ENCODE measurements around the gene PARP8. TPM values are rescaled to one million over a fixed set of nuclear protein-coding genes. Genes with fewer than 3 reads are reported as not detected.

The PARP8 gene
- total RNA-seq, 1 donor from 2014 or later: 48.4 TPM

DNA sequence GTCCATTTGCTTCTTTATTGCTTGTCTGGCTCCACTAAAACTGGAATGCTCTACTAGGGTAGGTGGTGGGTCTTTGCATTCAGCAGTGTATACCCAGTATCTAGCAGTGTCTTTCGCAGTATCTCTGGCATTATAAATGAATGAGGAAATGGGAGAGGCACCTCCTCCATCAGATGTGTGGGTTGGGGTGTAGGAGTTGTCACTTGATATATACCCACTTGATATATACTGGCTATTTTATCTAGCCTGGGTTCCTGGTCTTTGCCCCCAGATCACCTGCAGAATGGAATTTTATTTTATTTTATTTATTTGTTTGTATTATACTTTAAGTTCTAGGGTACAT is 208.5 kb downstream of the PARP8 start:
- H3K36me3 ChIP-seq: no peaks in the 10 kb centered on the region
- no peaks in the 10 kb centered on the region for H3K4me1 ChIP-seq
- H3K9me3 ChIP-seq: no peaks in the 10 kb centered on the region
- TF ChIP-seq CTCF (IDR thresholded peaks at IDR 0.05) (no peak), POLR2AphosphoS5 (IDR thresholded peaks at IDR 0.05; ENCODE audit: insufficient read depth in 1 of 2, low read depth in 1 of 2) (no peak), POLR2A (IDR thresholded peaks at IDR 0.05) (no peak)
- no peak for DNase-seq (ENCODE audit: extremely low spot score in 2 of 2)
- no peak overlapping the region for H3K4me3 ChIP-seq
- intact Hi-C loops (cut with DNase I): no loop called here
- no peak overlapping the region for H3K27ac ChIP-seq
- H3K27me3 ChIP-seq: no peaks in the 10 kb centered on the region

DNA sequence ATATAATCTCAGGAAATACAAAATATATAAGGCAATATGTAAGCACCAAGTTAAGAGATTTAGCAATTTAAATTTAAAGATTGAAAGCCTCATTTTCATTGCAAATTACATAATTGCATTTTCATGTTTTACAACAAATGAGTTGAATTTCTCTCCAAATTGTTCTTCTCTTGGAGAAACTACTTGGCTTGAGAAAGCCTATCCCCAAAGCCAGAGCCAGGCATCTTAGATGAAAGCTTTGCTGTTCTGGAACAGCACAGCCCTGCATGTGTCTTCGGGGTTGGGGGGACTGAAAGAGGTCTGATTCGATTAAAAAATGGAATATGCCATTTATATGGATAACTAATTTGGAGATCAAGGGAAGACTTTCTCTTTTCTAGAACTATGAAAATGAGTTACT is 212.0 kb downstream of the PARP8 start:
- no peak overlapping the region for H3K27ac ChIP-seq
- H3K36me3 ChIP-seq: no peaks in the 10 kb centered on the region
- DNase-seq (ENCODE audit: extremely low spot score in 2 of 2): no peak
- no peaks in the 10 kb centered on the region for H3K4me1 ChIP-seq
- no peak overlapping the region for H3K4me3 ChIP-seq
- TF ChIP-seq POLR2A (IDR thresholded peaks at IDR 0.05): no peak
- no peak for TF ChIP-seq POLR2AphosphoS5 (IDR thresholded peaks at IDR 0.05; ENCODE audit: insufficient read depth in 1 of 2, low read depth in 1 of 2)
- no peak for TF ChIP-seq CTCF (IDR thresholded peaks at IDR 0.05)
- no peaks in the 10 kb centered on the region for H3K9me3 ChIP-seq
- intact Hi-C loops (cut with DNase I): no loop called here
- H3K27me3 ChIP-seq: no peaks in the 10 kb centered on the region

- no peak for TF ChIP-seq POLR2AphosphoS5 (IDR thresholded peaks at IDR 0.05; ENCODE audit: insufficient read depth in 1 of 2, low read depth in 1 of 2)
- TF ChIP-seq POLR2A (IDR thresholded peaks at IDR 0.05): no peak
- TF ChIP-seq CTCF (IDR thresholded peaks at IDR 0.05): no peak
- H3K4me1 ChIP-seq: no peaks in the 10 kb centered on the region
- intact Hi-C loops (cut with DNase I): no loop called here
- no peak overlapping the region for H3K27ac ChIP-seq
- no peaks in the 10 kb centered on the region for H3K36me3 ChIP-seq
- DNase-seq (ENCODE audit: extremely low spot score in 2 of 2): no peak
- no peaks in the 10 kb centered on the region for H3K27me3 ChIP-seq
- H3K9me3 ChIP-seq: no peaks in the 10 kb centered on the region
- no peak overlapping the region for H3K4me3 ChIP-seq
Observed at GRCh38 chr5:50881407-50881806, 215.0 kb downstream of the PARP8 start.

GRCh38 chr5:50886657-50887345 is 220.4 kb downstream of the PARP8 start:
- no peak overlapping the region for H3K27ac ChIP-seq
- no peaks in the 10 kb centered on the region for H3K27me3 ChIP-seq
- no peaks in the 10 kb centered on the region for H3K9me3 ChIP-seq
- H3K4me1 ChIP-seq: no peaks in the 10 kb centered on the region
- intact Hi-C loops (cut with DNase I): no loop called here
- TF ChIP-seq POLR2A (IDR thresholded peaks at IDR 0.05): no peak
- TF ChIP-seq POLR2AphosphoS5 (IDR thresholded peaks at IDR 0.05; ENCODE audit: insufficient read depth in 1 of 2, low read depth in 1 of 2): no peak
- no peak for TF ChIP-seq CTCF (IDR thresholded peaks at IDR 0.05)
- H3K4me3 ChIP-seq: no peak overlapping the region
- no peaks in the 10 kb centered on the region for H3K36me3 ChIP-seq
- DNase-seq (ENCODE audit: extremely low spot score in 2 of 2): no peak

- intact Hi-C loops (cut with DNase I): no loop called here
- no peaks in the 10 kb centered on the region for H3K27me3 ChIP-seq
- no peak overlapping the region for H3K27ac ChIP-seq
- no peaks in the 10 kb centered on the region for H3K36me3 ChIP-seq
- no peak overlapping the region for H3K4me3 ChIP-seq
- H3K4me1 ChIP-seq: no peaks in the 10 kb centered on the region
- TF ChIP-seq POLR2AphosphoS5 (IDR thresholded peaks at IDR 0.05; ENCODE audit: insufficient read depth in 1 of 2, low read depth in 1 of 2) (no peak), CTCF (IDR thresholded peaks at IDR 0.05) (no peak), POLR2A (IDR thresholded peaks at IDR 0.05) (no peak)
- H3K9me3 ChIP-seq: no peaks in the 10 kb centered on the region
- DNase-seq (ENCODE audit: extremely low spot score in 2 of 2): no peak
Observed at GRCh38 chr5:50887889-50888633, 221.6 kb downstream of the PARP8 start.
